ENCODE data around the gene COX8C.

Gene COX8C, protein sequence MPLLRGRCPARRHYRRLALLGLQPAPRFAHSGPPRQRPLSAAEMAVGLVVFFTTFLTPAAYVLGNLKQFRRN

GRCh38 chr14:93346926-93347721 lies at the start of gene COX8C:
Gene COX8C, plus strand, starts transcription at chr14:93347182. Its CDS starts 87 bp downstream, at chr14:93347269.
- DNase-seq: no peak

DNA sequence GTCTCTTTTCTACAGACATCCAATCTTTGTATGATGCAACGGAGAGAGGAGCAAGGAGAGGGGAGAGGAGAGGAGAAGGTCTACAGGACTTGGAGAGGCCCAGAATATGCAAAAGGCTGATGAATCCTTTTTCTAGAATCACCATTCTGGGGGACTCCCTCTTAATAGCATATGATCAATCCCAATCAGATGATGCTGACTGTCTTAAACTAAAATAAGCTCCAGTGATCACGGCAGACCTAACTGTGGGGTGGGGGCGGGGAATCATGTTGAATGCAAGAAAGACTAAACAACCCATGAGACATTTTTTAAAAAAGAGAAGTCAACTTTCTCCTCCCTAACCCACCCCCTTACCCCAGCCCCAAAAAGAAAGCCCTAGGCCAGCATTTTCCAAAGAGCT lies 47.6 kb upstream of the COX8C start:
- no peak for DNase-seq

GRCh38 chr14:93299866-93300265 lies 47.1 kb upstream of the COX8C start:
- no peak for DNase-seq

DNA sequence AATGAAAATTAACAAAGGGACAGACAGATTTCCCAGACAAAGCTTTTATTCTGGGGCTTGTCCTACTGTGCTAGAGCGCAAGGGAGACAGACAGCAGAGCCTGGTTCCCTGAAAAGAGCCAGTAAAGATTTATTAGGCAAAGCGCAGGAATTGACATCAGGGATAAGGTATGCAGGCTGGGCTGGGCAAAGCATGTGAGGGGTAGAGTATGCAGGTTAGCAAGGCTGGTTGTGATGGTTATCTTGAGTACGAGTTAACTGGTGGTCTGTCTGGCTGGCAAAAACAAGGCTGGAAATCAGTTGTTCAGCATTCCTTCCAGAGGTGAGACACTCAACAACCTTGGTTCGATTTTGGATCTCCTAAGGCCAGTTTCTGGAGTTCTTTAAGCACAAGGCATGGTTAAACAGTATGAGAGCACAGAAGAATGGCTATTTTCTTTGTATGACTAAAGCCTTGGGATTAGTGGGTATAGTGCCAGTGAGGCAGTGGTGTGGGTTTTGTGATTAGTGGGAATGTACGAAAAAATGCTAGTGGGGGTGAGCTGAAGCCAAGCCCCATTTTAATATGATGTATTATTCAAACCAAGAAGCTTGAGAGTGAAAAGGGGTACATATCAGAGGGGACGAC lies 45.0 kb upstream of the COX8C start:
- no peak for DNase-seq

DNA sequence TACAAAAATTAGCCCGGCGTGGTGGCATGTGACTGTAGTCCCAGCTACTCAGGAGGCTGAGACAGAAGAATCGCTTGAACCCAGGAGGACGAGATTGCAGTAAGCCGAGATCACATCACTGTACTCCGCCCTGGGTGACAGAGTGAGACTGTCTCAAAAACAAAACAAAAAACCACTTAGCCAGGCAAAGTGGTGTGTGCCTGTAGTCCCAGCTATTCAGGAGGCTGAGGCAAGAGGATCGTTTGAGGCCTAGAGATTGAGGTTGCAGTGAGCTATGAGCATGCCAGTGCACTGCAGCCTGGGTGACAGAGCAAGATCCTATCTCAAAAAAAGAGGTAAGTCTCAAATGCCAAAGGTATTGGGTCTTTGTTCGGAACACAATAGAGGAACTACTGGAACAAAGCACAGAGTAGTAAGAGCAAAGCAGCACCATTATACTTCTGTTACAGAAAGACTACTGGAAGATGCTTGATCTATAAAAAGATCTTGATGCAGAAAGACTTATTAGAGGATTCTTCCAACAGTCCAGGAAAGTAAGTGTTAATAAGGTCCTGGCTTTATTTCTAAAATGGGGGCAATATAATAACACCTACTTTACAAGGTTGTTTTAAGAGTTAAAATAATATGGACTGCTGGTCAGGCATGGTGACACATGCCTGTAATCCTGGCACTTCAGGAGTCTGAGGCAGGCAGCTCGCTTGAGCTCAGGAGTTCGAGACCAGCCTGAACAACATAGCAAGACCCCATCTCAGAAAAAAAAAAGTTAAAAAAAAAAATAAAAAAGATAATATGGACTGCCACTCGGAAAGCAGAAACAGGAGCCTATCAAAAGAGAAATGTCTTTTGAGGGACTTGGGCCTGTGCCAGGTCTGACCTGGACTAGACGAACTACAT lies 44.0 kb upstream of the COX8C start:
- no peak for DNase-seq

- peak in 15 of 58 donors; percentile 4 to 46 (median 21) for DNase-seq
Observed at GRCh38 chr14:93303659-93304058, 43.3 kb upstream of the COX8C start.

- no peak for DNase-seq
Observed at GRCh38 chr14:93304771-93305170, 42.2 kb upstream of the COX8C start.

GRCh38 chr14:93305725-93306418 lies 41.1 kb upstream of the COX8C start:
- DNase-seq: no peak

DNA sequence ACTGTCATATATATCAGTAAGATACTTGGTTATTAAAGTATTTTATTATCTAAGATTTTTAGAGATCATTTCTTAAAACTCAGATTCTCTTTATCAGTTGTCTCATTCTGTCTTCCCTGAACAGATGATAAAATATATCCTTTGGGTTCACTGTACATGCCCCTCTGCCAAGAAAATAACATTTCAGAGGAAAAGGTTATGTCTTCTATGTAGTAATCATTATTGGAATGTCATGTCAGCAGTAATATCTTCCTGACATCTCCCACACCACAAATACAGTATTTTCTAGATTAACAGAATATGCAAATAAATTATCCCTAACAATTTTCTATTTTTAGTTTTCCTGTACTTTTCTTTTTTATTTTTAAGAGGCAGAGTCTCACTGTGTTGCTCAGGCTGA lies 40.2 kb upstream of the COX8C start:
- no peak for DNase-seq

- DNase-seq: no peak
Observed at GRCh38 chr14:93308686-93309345, 38.2 kb upstream of the COX8C start.

GRCh38 chr14:93309427-93309966 lies 37.5 kb upstream of the COX8C start:
- no peak for DNase-seq

DNA sequence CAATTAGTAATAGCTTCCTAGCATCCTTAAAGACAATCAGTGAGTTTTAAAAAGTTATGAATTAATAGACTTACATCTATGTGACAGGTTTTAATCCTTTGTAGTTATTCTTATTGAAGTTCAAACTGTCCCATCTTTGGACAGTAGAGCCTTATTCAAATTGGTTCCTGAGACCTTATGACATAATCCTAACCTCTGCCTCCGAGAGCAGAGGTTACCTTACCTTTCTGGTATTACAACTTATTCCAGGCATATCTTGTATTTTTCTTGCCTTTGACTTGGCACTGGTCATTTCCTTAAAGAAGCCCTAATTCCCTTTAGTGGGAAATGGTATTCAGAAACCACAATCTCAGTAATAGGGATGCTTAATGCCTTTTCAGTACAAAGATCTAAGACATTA lies 35.9 kb upstream of the COX8C start:
- no peak for DNase-seq

- DNase-seq: no peak
Observed at GRCh38 chr14:93315575-93315974, 31.4 kb upstream of the COX8C start.

GRCh38 chr14:93316716-93317115 lies 30.3 kb upstream of the COX8C start:
- DNase-seq: no peak

DNA sequence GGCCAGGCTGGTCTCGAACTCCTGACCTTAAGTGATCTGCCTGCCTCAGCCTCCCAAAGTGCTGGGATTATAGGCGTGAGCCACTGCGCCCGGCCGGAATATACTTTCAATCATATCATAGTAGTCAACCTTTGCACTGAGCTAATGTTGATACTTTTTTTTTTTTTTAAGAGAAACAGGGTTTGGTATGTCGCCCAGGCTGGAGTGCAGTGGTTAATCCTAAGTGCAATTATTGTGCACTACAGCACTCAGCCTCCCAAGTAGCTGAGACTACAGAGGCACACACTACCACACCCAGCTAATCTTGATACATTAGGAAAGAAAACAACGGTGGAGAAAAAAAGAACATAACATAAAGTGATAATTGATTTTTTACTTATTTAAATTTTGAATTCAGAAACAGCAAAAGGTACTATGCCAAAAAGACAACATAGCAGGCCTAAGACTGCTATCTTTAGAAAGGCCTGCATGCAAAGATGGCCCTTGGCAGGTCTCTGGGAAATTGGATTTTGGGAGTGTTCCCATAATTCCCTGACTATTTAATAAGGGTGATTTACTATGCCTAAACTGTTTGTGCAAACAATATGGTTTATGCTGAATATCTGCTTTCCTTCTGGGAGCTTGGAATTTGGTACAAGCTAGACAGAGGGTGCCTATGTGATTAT lies 29.6 kb upstream of the COX8C start:
- no peak for DNase-seq

DNA sequence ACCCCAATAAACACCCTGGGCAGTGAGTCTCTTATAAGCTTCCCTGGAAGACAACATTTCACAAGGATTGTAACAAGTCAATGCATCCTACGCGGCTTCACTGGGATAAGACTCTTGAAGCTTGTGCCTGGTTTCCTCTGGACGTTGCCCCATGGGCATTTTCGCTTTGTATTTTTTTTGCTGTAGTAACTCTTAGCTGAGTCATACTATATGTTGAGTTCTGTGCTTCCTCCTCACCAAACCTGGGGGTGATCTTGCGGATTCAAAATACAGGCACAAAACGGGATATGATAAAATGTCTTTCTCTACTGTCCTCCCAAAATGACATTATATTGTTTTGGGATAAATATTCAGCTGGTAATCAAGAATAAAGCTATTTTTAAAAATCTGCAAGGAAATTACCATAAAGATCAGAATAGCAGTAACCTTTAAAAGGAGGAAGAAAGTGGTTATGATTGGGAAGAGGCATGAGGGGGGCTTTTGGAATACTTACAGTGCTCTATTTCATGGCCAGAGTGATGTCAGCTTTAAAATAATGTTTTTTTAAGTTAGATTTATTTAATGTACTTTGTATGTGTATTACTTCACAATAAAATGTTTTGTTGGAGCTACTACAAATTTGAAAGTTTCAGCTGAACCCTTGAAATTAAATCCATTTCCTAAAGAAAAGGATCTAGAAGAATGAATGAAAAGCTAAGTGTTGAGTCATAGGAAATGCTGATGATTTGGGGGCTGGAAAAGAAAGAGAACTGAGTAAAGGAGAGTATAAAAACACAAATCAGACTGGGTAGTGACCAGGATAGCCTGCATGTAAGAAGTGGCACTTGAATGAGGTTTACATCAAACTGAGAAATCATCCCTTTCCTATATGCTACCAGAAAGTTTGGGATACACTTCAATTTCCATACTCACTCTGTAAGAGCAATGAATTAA lies 28.8 kb upstream of the COX8C start:
- no peak for DNase-seq

DNA sequence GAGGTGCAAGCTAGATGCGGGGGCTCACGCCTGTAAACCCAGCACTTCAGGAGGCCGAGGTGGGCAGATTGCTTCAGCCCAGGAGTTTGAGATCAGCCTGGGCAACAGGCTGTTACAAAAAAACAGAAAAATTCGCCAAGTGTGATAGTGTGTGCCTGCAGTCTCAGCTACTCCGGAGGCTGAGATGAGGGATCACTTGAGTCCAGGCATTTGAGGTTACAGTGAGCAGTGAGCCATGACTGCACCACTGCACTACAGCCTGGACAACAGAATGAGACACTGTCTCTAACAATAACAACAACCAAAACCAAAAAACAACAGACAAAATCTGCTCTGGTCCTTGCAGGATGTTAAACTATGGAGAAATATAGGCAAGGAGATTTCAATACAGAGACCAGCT lies 28.1 kb upstream of the COX8C start:
- DNase-seq: no peak

GRCh38 chr14:93319494-93319893 lies 27.5 kb upstream of the COX8C start:
- no peak for DNase-seq

GRCh38 chr14:93319958-93320357 lies 27.0 kb upstream of the COX8C start:
- no peak for DNase-seq

Data from anterior cingulate cortex (tissue), 58 donors.